ENCODE data around the gene LIN54. TPM values are rescaled to one million over a fixed set of nuclear protein-coding genes. Genes with fewer than 3 reads are reported as not detected.

The LIN54 gene
- total RNA-seq, 1 donor from 2014 or later, result 12.3 TPM

- Mint-ChIP-seq H3K36me3 (ENCODE audit: low read depth) (peaks cover 2% of the 10 kb centered on the region), H3K27ac (ENCODE audit: unreplicated experiment) (no peak overlapping the region), H3K9me3 (ENCODE audit: low read depth) (no peaks in the 10 kb centered on the region), H3K4me1 (ENCODE audit: low read depth) (no peaks in the 10 kb centered on the region), H3K4me3 (ENCODE audit: unreplicated experiment) (no peak overlapping the region), H3K27me3 (ENCODE audit: low read depth) (no peaks in the 10 kb centered on the region)
- DNase-seq (ENCODE audit: low spot score), result no peak
- no peak for TF ChIP-seq CTCF (IDR thresholded peaks at IDR 0.05)
Observed at GRCh38 chr4:82981138-82981537, 29.5 kb downstream of the LIN54 start.

GRCh38 chr4:82975792-82976191 lies 34.8 kb downstream of the LIN54 start:
- Mint-ChIP-seq H3K4me3 (ENCODE audit: unreplicated experiment) (no peak overlapping the region), H3K27ac (ENCODE audit: unreplicated experiment) (no peak overlapping the region)

GRCh38 chr4:82969414-82969813 lies 41.2 kb downstream of the LIN54 start:
- Mint-ChIP-seq H3K36me3 (ENCODE audit: low read depth) (peaks cover 14% of the 10 kb centered on the region), H3K9me3 (ENCODE audit: low read depth) (no peaks in the 10 kb centered on the region), H3K4me1 (ENCODE audit: low read depth) (no peaks in the 10 kb centered on the region), H3K27me3 (ENCODE audit: low read depth) (no peaks in the 10 kb centered on the region), H3K4me3 (ENCODE audit: unreplicated experiment) (no peak overlapping the region), H3K27ac (ENCODE audit: unreplicated experiment) (no peak overlapping the region)
- DNase-seq (ENCODE audit: low spot score), result no peak
- no peak for TF ChIP-seq CTCF (IDR thresholded peaks at IDR 0.05)

More at GRCh38 chr4:82975792-82976191, 34.8 kb downstream of the LIN54 start:
- DNase-seq (ENCODE audit: low spot score), result no peak
- Mint-ChIP-seq H3K9me3 (ENCODE audit: low read depth) (no peaks in the 10 kb centered on the region), H3K4me1 (ENCODE audit: low read depth) (no peaks in the 10 kb centered on the region), H3K27me3 (ENCODE audit: low read depth) (no peaks in the 10 kb centered on the region), H3K36me3 (ENCODE audit: low read depth) (peaks cover 9% of the 10 kb centered on the region)
- no peak for TF ChIP-seq CTCF (IDR thresholded peaks at IDR 0.05)

GRCh38 chr4:82968972-82969371 lies 41.7 kb downstream of the LIN54 start:
- Mint-ChIP-seq H3K27ac (ENCODE audit: unreplicated experiment) (no peak overlapping the region), H3K9me3 (ENCODE audit: low read depth) (no peaks in the 10 kb centered on the region), H3K4me1 (ENCODE audit: low read depth) (no peaks in the 10 kb centered on the region), H3K36me3 (ENCODE audit: low read depth) (peaks cover 14% of the 10 kb centered on the region), H3K4me3 (ENCODE audit: unreplicated experiment) (no peak overlapping the region), H3K27me3 (ENCODE audit: low read depth) (no peaks in the 10 kb centered on the region)
- DNase-seq (ENCODE audit: low spot score), result no peak
- no peak for TF ChIP-seq CTCF (IDR thresholded peaks at IDR 0.05)

- no peak overlapping the region for H3K4me3 Mint-ChIP-seq (ENCODE audit: unreplicated experiment)
- no peaks in the 10 kb centered on the region for H3K27me3 Mint-ChIP-seq (ENCODE audit: low read depth)
- TF ChIP-seq CTCF (IDR thresholded peaks at IDR 0.05), result no peak
- H3K27ac Mint-ChIP-seq (ENCODE audit: unreplicated experiment), result no peak overlapping the region
- H3K4me1 Mint-ChIP-seq (ENCODE audit: low read depth), result no peaks in the 10 kb centered on the region
- peaks cover 4% of the 10 kb centered on the region for H3K9me3 Mint-ChIP-seq (ENCODE audit: low read depth)
- DNase-seq (ENCODE audit: low spot score), result no peak
- peaks cover 16% of the 10 kb centered on the region for H3K36me3 Mint-ChIP-seq (ENCODE audit: low read depth)
Observed at GRCh38 chr4:82965763-82966162, 44.9 kb downstream of the LIN54 start.
